Fibroblast of skin of left biceps (primary cell): Measurements from ENCODE around the gene ZP2.

ENCODE experiments used
- DNase-seq, 2 experiments: peaks; one replicate each; pipeline ENCODE4 v3.0.0-alpha.2; 2013; ENCODE audit warnings: low read depth in 2 of 2

Gene ZP2

DNA sequence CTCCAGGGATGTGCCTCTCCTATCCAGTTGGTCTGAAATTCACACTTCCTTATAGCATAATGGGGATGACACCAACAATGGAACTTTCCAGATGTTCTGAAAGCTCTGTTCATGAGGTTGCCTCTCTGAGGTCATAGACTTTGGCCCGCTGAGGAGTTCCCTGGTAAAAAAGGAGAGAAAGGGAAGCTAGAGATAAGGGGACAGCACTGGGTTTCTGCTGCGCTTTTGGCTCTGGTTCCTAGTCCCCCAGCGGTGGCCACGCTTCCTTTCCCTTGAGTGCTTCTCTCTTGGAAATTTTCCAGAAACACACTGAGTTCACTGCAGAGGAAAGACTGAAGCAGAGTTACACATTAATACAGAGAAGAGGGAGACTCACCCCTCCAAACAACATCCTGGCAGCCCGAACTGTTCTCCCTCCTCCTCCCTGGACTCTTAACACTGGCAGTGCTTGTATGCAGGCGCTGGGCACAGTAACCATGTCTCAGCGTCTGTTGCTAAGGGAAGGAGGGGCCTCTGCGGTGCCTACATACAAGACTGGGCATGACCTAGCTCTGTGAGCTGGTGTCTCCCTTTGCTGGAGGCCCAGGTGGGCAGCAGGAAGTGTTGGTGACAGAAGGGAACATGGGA, 60.9 kb downstream of the ZP2 start, which contains the start of gene DNAH3:
DNAH3 (minus strand) TSS at position 472 of the 627 bp plus-strand sequence. CDS start 527 bp downstream, outside the sequence.
- DNase-seq, result no peak
